ENCODE results near the gene H2BK1. TPM values are rescaled to one million over a fixed set of nuclear protein-coding genes. Genes with fewer than 3 reads are reported as not detected.

H2BK1 gene
- total and polyA plus RNA-seq, 2 experiments from 2014 or later = not detected

DNA sequence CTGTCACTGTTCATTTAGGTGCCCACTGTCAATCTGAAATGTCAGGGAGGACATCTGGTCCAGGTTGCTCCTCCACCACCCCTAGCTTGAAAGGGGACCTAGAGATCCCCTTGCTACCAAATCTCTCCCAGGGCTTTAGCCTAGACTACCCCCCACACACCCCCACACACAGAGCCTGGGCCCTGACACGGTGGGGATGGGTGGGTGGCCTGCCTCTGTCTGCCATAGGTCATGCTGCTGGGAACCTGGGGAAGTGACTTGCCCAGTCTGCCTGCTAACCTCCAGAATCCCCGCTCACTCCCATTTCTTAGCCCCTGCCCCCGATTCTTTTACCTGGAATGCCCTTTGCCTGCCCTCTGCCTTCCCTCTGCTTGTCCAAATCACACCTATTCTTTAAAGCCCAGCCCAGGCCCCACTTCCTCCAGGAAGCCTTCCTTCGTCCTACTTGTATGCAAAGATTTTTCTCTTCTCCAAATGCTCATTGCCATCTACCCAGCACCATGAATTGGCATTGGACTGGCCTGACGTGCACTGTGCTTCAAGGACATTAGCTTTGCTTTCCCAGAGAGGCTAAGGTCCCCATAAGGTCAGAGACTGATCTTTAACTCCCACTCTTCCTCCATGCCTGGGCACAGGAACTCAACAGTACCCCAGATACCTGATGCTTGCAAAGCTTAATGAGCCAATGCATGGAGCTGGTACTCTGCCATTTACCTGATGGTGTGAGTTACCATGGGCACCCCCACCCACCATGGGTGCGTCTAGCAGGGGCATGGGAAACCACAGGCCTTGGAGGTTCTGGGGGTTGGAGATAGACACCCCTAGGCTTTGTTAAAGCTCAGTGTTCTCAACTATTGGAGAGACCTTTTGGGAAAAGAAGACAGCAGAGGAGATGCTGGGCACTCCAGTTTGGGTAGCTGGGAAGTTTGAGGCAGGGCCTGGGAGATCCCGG, 40.2 kb upstream of the H2BK1 start:
- Histone ChIP-seq H3K27me3 (no peaks in the 10 kb centered on the region), H3K9me2 (replicated peaks; ENCODE audit: insufficient read depth) (no peaks in the 10 kb centered on the region), H3K9me3 (ENCODE audit: low read depth) (no peaks in the 10 kb centered on the region), H3K4me1 (ENCODE audit: insufficient read depth) (peaks cover 57% of the 10 kb centered on the region), H3K27ac (peak overlapping the region; percentile 99), H4K20me1 (ENCODE audit: insufficient read depth, poor library complexity, severe bottlenecking) (peaks cover 6% of the 10 kb centered on the region), H2AFZ (no peak overlapping the region), H3K4me2 (peak overlapping the region; percentile 93), H3K4me3 (no peak overlapping the region), H3K79me2 (peaks cover 36% of the 10 kb centered on the region), H3K36me3 (replicated peaks; ENCODE audit: insufficient read depth, low read depth) (no peaks in the 10 kb centered on the region)
- no peak for TF ChIP-seq EZH2phosphoT487 (IDR thresholded peaks at IDR 0.05; ENCODE audit: low read depth, severe bottlenecking, unreplicated experiment)
- no peak for DNase-seq (ENCODE audit: low spot score)
- 70% methylated on average over 7 of the region's 7 CpGs for WGBS (ENCODE audit: low lambda C conversion rate, missing lambda C conversion rate)

DNA sequence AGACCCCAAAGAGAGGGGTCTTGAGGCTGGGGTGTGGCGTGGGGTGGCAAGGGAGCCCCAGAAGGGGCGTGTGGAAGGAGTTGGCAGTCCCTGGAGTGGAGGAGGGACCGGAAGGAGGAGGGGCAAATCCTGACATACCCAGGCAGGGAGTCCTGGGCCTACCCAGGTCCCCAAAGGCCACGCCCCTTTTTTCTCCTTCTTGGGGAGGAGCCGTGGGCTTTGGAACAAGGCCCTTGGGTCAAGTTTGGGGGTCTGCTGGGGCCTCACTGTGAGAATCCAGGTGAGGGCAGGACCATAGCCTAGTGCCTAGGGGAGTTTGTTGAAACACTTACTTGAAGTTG, 39.4 kb upstream of the H2BK1 start:
- peak overlapping the region; percentile 87 for H3K4me3 ChIP-seq
- peaks cover 63% of the 10 kb centered on the region for H3K4me1 ChIP-seq (ENCODE audit: insufficient read depth)
- 11% methylated on average over 3 of the region's 5 CpGs for WGBS (ENCODE audit: low lambda C conversion rate, missing lambda C conversion rate)
- DNase-seq (ENCODE audit: low spot score) = peak; percentile 85
- no peaks in the 10 kb centered on the region for H3K27me3 ChIP-seq
- peaks cover 11% of the 10 kb centered on the region for H4K20me1 ChIP-seq (ENCODE audit: insufficient read depth, poor library complexity, severe bottlenecking)
- TF ChIP-seq, protein P1, sequence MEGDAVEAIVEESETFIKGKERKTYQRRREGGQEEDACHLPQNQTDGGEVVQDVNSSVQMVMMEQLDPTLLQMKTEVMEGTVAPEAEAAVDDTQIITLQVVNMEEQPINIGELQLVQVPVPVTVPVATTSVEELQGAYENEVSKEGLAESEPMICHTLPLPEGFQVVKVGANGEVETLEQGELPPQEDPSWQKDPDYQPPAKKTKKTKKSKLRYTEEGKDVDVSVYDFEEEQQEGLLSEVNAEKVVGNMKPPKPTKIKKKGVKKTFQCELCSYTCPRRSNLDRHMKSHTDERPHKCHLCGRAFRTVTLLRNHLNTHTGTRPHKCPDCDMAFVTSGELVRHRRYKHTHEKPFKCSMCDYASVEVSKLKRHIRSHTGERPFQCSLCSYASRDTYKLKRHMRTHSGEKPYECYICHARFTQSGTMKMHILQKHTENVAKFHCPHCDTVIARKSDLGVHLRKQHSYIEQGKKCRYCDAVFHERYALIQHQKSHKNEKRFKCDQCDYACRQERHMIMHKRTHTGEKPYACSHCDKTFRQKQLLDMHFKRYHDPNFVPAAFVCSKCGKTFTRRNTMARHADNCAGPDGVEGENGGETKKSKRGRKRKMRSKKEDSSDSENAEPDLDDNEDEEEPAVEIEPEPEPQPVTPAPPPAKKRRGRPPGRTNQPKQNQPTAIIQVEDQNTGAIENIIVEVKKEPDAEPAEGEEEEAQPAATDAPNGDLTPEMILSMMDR (IDR thresholded peaks at IDR 0.05; ENCODE audit: poor library complexity) = no peak
- peak overlapping the region; percentile 70 for H2AFZ ChIP-seq
- peak overlapping the region; percentile 99 for H3K27ac ChIP-seq
- H3K9me3 ChIP-seq (ENCODE audit: low read depth) = no peaks in the 10 kb centered on the region
- no peaks in the 10 kb centered on the region for H3K36me3 ChIP-seq (replicated peaks; ENCODE audit: insufficient read depth, low read depth)
- peaks cover 41% of the 10 kb centered on the region for H3K79me2 ChIP-seq
- no peaks in the 10 kb centered on the region for H3K9me2 ChIP-seq (replicated peaks; ENCODE audit: insufficient read depth)
- H3K4me2 ChIP-seq = peak overlapping the region; percentile 93

DNA sequence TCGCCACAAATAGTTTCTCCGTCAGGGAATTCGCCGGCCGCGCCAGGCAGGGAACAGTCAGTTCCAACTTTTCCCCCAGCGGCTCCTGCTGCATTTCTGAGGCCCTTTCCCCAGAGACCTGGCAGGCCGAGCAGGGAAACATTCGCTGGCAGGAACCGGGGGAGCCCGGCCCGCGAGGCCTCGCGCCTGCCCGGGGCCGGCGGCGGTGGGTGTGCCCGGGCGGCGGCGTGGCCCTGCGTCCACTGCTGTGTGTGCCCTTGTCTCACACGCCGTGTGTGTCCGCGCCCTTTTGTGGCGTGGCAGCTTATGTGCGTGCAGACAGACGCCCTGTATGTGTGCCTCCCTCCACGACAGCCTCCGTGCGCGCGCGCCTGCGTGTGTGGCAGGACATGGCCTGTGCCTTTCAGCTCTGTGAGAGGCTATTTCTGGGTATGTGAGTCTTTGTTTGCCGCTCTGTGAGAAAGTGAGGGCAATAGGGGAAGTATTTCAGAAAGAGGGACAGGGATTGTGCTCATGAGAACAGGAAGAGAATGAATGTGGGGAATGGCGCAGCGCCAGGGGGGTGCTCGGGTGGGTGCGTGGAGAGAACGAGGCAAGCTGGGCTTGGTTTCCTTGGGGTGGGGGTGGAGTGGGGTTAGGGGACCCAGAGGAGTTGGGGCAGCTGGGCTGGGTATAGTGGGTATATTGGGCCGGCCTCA, 38.9 kb upstream of the H2BK1 start:
- peak overlapping the region; percentile 93 for H3K4me2 ChIP-seq
- H3K27ac ChIP-seq = peak overlapping the region; percentile 99
- peaks cover 11% of the 10 kb centered on the region for H4K20me1 ChIP-seq (ENCODE audit: insufficient read depth, poor library complexity, severe bottlenecking)
- peak; percentile 83 for DNase-seq (ENCODE audit: low spot score)
- H3K4me3 ChIP-seq = peak overlapping the region; percentile 87
- peak overlapping the region; percentile 70 for H2AFZ ChIP-seq
- H3K4me1 ChIP-seq (ENCODE audit: insufficient read depth) = peaks cover 66% of the 10 kb centered on the region
- no peaks in the 10 kb centered on the region for H3K9me2 ChIP-seq (replicated peaks; ENCODE audit: insufficient read depth)
- H3K79me2 ChIP-seq = peaks cover 44% of the 10 kb centered on the region
- no peaks in the 10 kb centered on the region for H3K9me3 ChIP-seq (ENCODE audit: low read depth)
- H3K27me3 ChIP-seq = no peaks in the 10 kb centered on the region
- 2% methylated on average over 36 of the region's 45 CpGs for WGBS (ENCODE audit: low lambda C conversion rate, missing lambda C conversion rate)
- no peak for TF ChIP-seq EZH2phosphoT487 (IDR thresholded peaks at IDR 0.05; ENCODE audit: low read depth, severe bottlenecking, unreplicated experiment)
- TF ChIP-seq EZH2 (IDR thresholded peaks at IDR 0.05; ENCODE audit: borderline replicate concordance) = no peak
- TF ChIP-seq, protein P1 (IDR thresholded peaks at IDR 0.05; ENCODE audit: poor library complexity) = no peak
- no peaks in the 10 kb centered on the region for H3K36me3 ChIP-seq (replicated peaks; ENCODE audit: insufficient read depth, low read depth)

Data from hepatocyte (in vitro differentiated cells).